ENCODE results near the gene HIPK1.
"Not testable (repeated sequence)": the region's sequence is repeated elsewhere in the genome, so short reads cannot be mapped to it uniquely, and the experiment has no call there.

Gene HIPK1

DNA sequence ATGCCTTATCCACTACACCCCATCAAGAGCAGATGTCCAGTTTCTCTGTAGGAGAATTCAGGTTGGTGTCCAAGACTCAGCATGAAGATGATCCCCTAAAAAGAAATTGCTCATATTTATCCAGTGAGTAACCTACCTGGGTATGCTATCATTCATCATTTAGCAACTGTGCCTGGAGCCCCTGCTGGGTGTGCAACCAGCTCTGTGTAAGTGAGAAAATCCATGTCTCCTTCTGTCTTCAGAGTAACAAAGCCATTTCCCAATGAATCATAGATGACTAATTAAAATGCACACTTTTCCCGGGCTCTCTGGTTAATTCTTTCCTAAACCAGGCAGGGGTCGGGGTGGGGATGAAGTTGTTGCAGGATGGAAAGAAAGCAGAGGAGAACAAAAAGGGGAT lies 86.0 kb downstream of the HIPK1 start:
- DNase-seq (ENCODE audit: low read depth) = no peak

DNA sequence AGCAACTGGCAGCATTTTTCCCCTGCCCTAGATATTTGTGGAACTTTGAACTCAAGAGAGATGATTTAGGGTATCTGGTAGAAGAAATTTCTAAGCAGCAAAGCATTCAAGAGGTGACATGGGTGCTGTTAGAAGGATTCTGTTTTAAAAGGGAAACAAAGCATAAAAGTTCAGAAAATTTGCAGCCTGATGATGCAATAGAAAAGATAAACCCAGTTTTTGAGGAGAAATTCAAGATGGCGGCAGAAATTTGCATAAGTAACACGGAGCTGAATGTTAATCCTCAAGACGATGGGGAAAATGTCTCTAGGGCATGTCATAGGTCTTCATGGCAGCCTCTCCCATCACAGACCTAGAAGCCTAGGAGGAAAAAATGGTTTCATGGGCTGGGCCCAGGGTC lies 90.6 kb downstream of the HIPK1 start:
- DNase-seq (ENCODE audit: low read depth) = not testable (repeated sequence)

DNA sequence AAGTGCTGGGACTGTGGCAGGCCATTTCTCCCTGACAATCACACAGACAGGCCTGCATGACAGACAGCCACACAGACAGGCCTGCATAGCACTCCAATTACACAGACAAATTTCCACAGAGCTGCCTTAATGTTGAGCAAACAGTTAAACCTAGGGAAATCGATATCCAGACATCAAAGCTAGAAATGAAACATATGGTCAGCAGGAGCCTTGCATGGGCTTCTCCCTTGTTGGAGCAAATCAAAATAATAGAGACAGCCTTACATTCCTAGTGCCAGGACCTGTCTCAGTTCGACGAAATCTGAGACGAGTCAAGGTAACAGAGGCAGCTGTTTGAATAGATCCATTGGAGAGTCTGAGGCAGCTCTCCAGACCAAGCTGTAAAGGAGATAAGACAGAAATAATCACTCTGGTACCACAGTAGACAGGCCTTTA lies 92.6 kb downstream of the HIPK1 start:
- DNase-seq (ENCODE audit: low read depth) = no peak

DNA sequence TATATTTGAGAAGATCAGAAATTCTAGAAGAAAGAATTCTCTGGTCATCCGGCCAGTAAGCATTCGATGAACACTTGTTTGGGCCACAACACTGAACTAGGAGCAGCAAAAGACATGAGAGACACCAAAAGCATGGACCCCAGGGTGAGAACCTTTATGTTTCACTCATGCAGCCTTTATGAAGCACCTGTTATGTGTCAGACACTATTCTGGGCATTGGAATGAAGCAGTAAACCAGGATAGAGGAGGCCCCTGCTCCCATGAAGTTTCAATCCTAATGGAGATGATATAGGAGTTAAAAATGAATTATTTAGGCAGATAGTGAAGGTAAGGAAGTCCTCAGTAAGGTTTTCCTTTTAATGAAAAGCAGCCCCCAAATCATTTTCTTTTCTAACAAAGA lies 93.8 kb downstream of the HIPK1 start:
- DNase-seq (ENCODE audit: low read depth) = no peak

DNA sequence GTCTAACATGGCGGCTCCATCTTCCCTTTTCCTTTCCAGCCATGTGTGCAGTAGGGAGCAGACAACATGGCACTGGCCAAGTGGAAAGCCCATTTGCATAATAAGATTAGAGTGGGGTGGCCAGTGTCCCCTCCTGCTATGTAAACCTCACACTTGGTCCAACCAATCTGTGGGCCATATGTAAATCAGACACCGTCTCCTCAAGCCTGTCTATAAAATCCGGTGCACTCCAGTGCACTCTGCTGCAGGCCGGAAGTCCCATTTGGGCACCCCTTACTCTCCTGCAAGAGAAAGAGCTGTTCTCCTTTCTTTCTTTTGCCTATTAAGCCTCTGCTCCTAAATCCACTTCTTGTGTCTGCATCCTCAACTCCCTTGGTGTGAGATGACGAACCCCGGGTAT lies 94.3 kb downstream of the HIPK1 start:
- DNase-seq (ENCODE audit: low read depth) = no peak

DNA sequence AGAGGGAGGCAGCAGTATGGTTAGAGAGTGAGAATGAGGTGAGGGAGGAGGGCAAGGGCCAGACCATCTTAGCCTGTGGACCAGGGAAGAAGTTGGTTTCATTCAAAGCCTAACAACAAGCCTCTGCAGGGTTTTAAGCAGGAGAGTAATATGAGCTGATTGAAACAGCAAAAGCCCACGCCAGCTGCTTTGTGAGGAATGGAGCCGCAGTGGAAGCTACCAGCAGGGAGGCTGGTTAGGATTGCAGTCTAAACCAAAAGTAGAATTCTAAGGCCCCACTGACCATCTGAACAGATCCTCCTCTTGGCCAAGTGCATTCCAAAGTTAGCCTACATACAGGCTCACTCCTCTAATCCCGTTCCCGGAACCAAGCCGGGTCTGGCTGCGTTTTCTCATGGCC lies 94.9 kb downstream of the HIPK1 start:
- DNase-seq (ENCODE audit: low read depth) = no peak

DNA sequence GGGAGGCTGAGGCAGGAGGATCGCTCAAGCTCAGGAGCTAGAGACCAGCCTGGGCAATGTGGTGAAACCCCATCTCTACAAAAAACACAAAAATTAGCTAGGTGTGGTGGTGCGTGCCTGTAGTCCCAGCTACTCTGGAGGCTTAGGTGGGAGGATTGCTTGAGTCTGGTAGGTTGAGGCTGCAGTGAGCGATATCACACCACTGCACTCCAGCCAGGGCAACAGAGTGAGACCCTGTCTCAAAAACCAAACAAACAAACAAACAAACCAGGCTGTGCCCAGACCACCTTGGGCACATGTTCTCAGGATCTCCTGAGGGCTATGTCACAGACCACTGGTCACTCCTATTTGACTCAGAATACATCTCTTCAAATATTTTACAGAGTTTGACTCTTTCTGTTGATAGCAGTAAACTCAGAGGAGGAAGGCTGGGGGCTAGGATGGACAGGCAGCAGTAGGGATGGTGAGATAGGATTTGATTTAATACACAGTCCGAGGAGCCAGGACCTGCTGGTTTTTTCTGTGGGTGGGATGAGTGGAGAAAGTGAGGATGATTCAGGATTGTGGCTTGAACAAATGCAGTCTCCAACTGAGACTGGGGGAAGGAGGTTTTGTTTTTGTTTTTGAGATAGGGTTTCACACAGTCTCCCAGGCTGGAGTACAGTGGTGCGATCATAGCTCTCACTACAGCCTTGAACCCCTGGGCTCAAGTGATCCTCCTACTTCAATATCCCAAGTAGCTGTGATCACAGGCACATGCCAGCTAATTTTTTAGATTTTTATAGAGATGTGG lies 96.7 kb downstream of the HIPK1 start:
- no peak for DNase-seq (ENCODE audit: low read depth)

DNA sequence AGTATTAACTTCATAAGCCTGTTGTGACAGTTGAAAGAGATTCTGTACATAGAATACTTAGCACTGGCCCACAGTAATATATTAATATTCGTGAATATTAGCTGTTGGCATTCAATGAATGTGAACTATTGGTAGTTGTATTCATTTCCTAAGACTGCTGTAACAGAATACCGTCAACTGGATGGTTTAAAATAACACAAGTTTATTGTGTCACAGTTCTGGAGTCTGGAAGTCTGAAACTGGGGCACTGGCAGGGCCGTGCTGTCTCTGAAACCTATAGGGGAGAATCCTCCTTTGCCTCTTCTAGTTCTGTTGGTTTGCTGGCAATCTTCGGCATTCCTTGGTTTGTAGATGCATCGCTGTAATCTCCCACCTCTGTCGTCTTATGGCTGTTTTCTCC lies 97.7 kb downstream of the HIPK1 start:
- DNase-seq (ENCODE audit: low read depth) = no peak
